Gastroesophageal sphincter (tissue), 4 donors: ENCODE results near the gene TECTA. TPM values are rescaled to one million over a fixed set of nuclear protein-coding genes. Genes with fewer than 3 reads are reported as not detected.

Experiments
- ATAC-seq: fragments of 150-250 bp; one replicate; pipeline ENCODE4 v1.9.1; 2016; ENCODE audit warnings: mild to moderate bottlenecking, moderate library complexity
- H3K27ac ChIP-seq, 4 donors: fragments of 200-600 bp; sonication (generic) in 3 of 4; 1 replicate in 3 of 4; 2 replicates in 1 of 4; pipeline ENCODE4 v1.5.1; 2016 to 2019
- H3K27me3 ChIP-seq: fragments of 200-600 bp; sonication (generic); one replicate; pipeline ENCODE4 v1.5.1; 2019
- H3K36me3 ChIP-seq, 2 donors: fragments of 200-600 bp; sonication (generic); one replicate each; pipeline ENCODE4 v1.5.1; 2019; ENCODE audit warnings: control low read depth in 1 of 2
- H3K4me1 ChIP-seq, 3 donors: fragments of 200-600 bp; sonication (generic); 1 replicate in 2 of 3; 2 replicates in 1 of 3; pipeline ENCODE4 v1.5.1; 2016 to 2019; ENCODE audit warnings: control low read depth in 2 of 3
- H3K4me3 ChIP-seq, 2 donors: fragments of 200-600 bp; sonication (generic); one replicate each; pipeline ENCODE4 v1.5.1; 2019; ENCODE audit warnings: mild to moderate bottlenecking in 1 of 2, moderate library complexity in 1 of 2
- H3K9me3 ChIP-seq, 3 donors: fragments of 200-600 bp; sonication (generic); one replicate each; pipeline ENCODE4 v1.5.1; 2017 to 2019; ENCODE audit warnings: control low read depth in 2 of 3
- CTCF ChIP-seq, 4 experiments: fragments of 200-600 bp in 2 of 4; fragments of 450-650 bp in 2 of 4; sonication (generic) in 1 of 4; IDR thresholded peaks; one replicate each; pipeline ENCODE4 v1.5.1; 2017 to 2019; ENCODE audit warnings: antibody characterized with exemption in 4 of 4, mild to moderate bottlenecking in 2 of 4, moderate library complexity in 2 of 4
- EP300 ChIP-seq: sonication (generic); formaldehyde crosslinking; IDR thresholded peaks from one replicate; pipeline ENCODE4 v1.6.1; 2017; ENCODE audit warnings: antibody characterized with exemption, mild to moderate bottlenecking
- POLR2A ChIP-seq, 2 donors: fragments of 450-650 bp; IDR thresholded peaks; one replicate each; pipeline ENCODE4 v1.6.1; 2017; ENCODE audit warnings: antibody characterized with exemption in 2 of 2, mild to moderate bottlenecking in 2 of 2, moderate library complexity in 1 of 2
- POLR2AphosphoS5 ChIP-seq: sonication (generic); formaldehyde crosslinking; IDR thresholded peaks from one replicate; pipeline ENCODE4 v1.6.1; 2017; ENCODE audit warnings: antibody characterized with exemption
- WGBS, 2 donors: methylation state at CpG; one replicate each; pipeline ENCODE4 v1.1.5; 2018; ENCODE audit warnings: low coverage in 1 of 2; 5-methylcytosine and 5-hydroxymethylcytosine counted together
- total RNA-seq, 4 donors: library from RNA; depleted of rRNA; stranded (reverse); fragments of >200 nt; gene quantifications; one replicate each; pipeline ENCODE4 v1.1.0, GENCODE V29; 2016

Gene TECTA
- total RNA-seq, 4 donors from 2014 or later, result 0.35 to 1.3 (median 0.78) TPM; not detected in 1

- Histone ChIP-seq H3K27me3 (no peaks in the 10 kb centered on the region), H3K4me1 (no peaks in the 10 kb centered on the region), H3K36me3 (peaks cover 0 to under 1% of the 10 kb centered on the region in 2 donors), H3K4me3 (no peak overlapping the region), H3K27ac (no peak overlapping the region), H3K9me3 (no peaks in the 10 kb centered on the region)
- TF ChIP-seq POLR2A (IDR thresholded peaks at IDR 0.05) (no peak), POLR2AphosphoS5 (no peak), EP300 (no peak), CTCF (IDR thresholded peaks at IDR 0.05) (no peak)
- WGBS, 2 donors, result 82 to 89% methylated on average over 3 to 4 of the region's 10 CpGs
- no peak for ATAC-seq
Observed at GRCh38 chr11:121134741-121135312, 33.8 kb downstream of the TECTA start.

- no peak overlapping the region for H3K27ac ChIP-seq
- no peaks in the 10 kb centered on the region for H3K4me1 ChIP-seq
- ATAC-seq, result no peak
- no peak for TF ChIP-seq POLR2AphosphoS5
- TF ChIP-seq POLR2A (IDR thresholded peaks at IDR 0.05), result no peak
- TF ChIP-seq CTCF (IDR thresholded peaks at IDR 0.05), result no peak
- no peak for TF ChIP-seq EP300
- H3K36me3 ChIP-seq, result no peaks in the 10 kb centered on the region
- WGBS, 2 donors, result 86 to 94% methylated on average over 10 to 11 of the region's 11 CpGs
- no peak overlapping the region for H3K4me3 ChIP-seq
- no peaks in the 10 kb centered on the region for H3K9me3 ChIP-seq
- H3K27me3 ChIP-seq, result no peaks in the 10 kb centered on the region
Observed at GRCh38 chr11:121137005-121137404, 36.0 kb downstream of the TECTA start.

- ATAC-seq, result no peak
- 89 to 93% methylated on average over 2 to 4 of the region's 5 CpGs for WGBS, 2 donors
- Histone ChIP-seq H3K36me3 (no peaks in the 10 kb centered on the region), H3K9me3 (no peaks in the 10 kb centered on the region), H3K4me3 (no peak overlapping the region), H3K4me1 (no peaks in the 10 kb centered on the region), H3K27ac (no peak overlapping the region), H3K27me3 (no peaks in the 10 kb centered on the region)
- no peak for TF ChIP-seq CTCF (IDR thresholded peaks at IDR 0.05)
- no peak for TF ChIP-seq POLR2AphosphoS5
- no peak for TF ChIP-seq EP300
- no peak for TF ChIP-seq POLR2A (IDR thresholded peaks at IDR 0.05)
Observed at GRCh38 chr11:121138259-121138658, 37.2 kb downstream of the TECTA start.

- 61 to 67% methylated on average over 4 to 7 of the region's 8 CpGs for WGBS, 2 donors
- no peaks in the 10 kb centered on the region for H3K4me1 ChIP-seq
- H3K36me3 ChIP-seq, result peaks cover 0 to under 1% of the 10 kb centered on the region in 2 donors
- TF ChIP-seq CTCF (IDR thresholded peaks at IDR 0.05), result no peak
- TF ChIP-seq EP300, result no peak
- no peak overlapping the region for H3K4me3 ChIP-seq
- H3K27ac ChIP-seq, result no peak overlapping the region
- ATAC-seq, result no peak
- H3K27me3 ChIP-seq, result no peaks in the 10 kb centered on the region
- H3K9me3 ChIP-seq, result no peaks in the 10 kb centered on the region
Observed at GRCh38 chr11:121140369-121140768, 39.3 kb downstream of the TECTA start.

GRCh38 chr11:121141066-121141465 is 40.0 kb downstream of the TECTA start:
- 100% methylated on average over 1 of the region's 1 CpG for WGBS, 2 donors
- Histone ChIP-seq H3K27me3 (no peaks in the 10 kb centered on the region), H3K4me3 (no peak overlapping the region), H3K27ac (no peak overlapping the region), H3K36me3 (peaks cover 0 to 8% of the 10 kb centered on the region in 2 donors), H3K9me3 (no peaks in the 10 kb centered on the region), H3K4me1 (no peaks in the 10 kb centered on the region)
- ATAC-seq, result no peak
- TF ChIP-seq EP300 (no peak), POLR2A (IDR thresholded peaks at IDR 0.05) (no peak)
